Esophagus squamous epithelium (tissue), 5 donors: ENCODE measurements around the gene LEFTY1. TPM values are rescaled to one million over a fixed set of nuclear protein-coding genes. Genes with fewer than 3 reads are reported as not detected.

ENCODE experiments used
- DNase-seq: peaks from one replicate; lab custom pipeline; 2025; lab: John Stamatoyannopoulos, UW
- H3K27ac ChIP-seq, 4 donors: fragments of 200-600 bp; sonication (generic); one replicate each; pipeline ENCODE4 v1.5.1; 2016 to 2019; ENCODE audit warnings: mild to moderate bottlenecking in 1 of 4
- H3K27me3 ChIP-seq, 4 donors: fragments of 200-600 bp; sonication (generic); 1 replicate in 3 of 4; 2 replicates in 1 of 4; pipeline versions ENCODE4 v1.5.1 to v1.6.0; 2017 to 2021; ENCODE audit warnings: antibody characterized with exemption in 1 of 4
- H3K36me3 ChIP-seq, 3 donors: fragments of 200-600 bp; sonication (generic); one replicate each; pipeline ENCODE4 v1.5.1; 2016 to 2019
- H3K4me1 ChIP-seq, 3 donors: fragments of 200-600 bp; sonication (generic); one replicate each; pipeline ENCODE4 v1.5.1; 2017 to 2019
- H3K4me3 ChIP-seq, 4 donors: fragments of 200-600 bp; sonication (generic); 1 replicate in 3 of 4; 2 replicates in 1 of 4; pipeline ENCODE4 v1.5.1; 2016 to 2019; ENCODE audit warnings: mild to moderate bottlenecking in 2 of 4, moderate library complexity in 1 of 4
- H3K9me3 ChIP-seq, 3 donors: fragments of 200-600 bp; sonication (generic); one replicate each; pipeline ENCODE4 v1.5.1; 2016 to 2019
- CTCF ChIP-seq, 6 experiments: fragments of 450-650 bp in 4 of 6; fragments of 200-600 bp in 2 of 6; sonication (generic) in 2 of 6; IDR thresholded peaks; one replicate each; pipeline ENCODE4 v1.5.1; 2016 to 2019; ENCODE audit warnings: antibody characterized with exemption in 6 of 6, mild to moderate bottlenecking in 4 of 6, moderate library complexity in 4 of 6
- POLR2A ChIP-seq, 4 donors: fragments of 450-650 bp; IDR thresholded peaks; one replicate each; pipeline ENCODE4 v1.6.1; 2017; ENCODE audit warnings: antibody characterized with exemption in 4 of 4, mild to moderate bottlenecking in 4 of 4, moderate library complexity in 3 of 4
- WGBS, 2 donors: methylation state at CpG; one replicate each; pipeline ENCODE4 v1.1.5; 2018; 5-methylcytosine and 5-hydroxymethylcytosine counted together
- intact Hi-C: fragments of 100-400 bp; cut with DNase I; formaldehyde crosslinking; loops from one replicate; pipeline ENCODE4 v1.15.0; 2022
- total RNA-seq, 4 donors: library from RNA; depleted of rRNA; stranded (reverse); fragments of >200 nt; gene quantifications; one replicate each; pipeline ENCODE4 v1.1.0, GENCODE V29; 2016
- donor health status: DM: yes; HTN: yes; CAD: no.

Gene LEFTY1
- total RNA-seq, 4 donors from 2014 or later, result not detected

DNA sequence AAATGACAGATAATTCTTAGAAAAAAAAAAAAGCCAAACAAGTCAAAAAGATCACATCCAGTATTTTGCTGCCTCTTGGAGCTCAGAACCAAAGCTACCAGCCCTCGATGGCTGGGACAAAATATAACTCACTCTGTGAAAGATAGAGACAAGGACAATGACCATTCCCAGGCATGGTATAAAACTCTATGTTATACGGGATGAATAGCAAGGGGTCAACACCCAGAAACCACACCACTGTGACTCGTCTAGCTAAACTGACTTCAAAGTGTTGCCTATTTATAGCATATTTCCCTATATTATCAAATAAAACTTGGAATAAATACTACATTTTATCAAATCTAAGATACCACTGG is 16.9 kb downstream of the LEFTY1 start:
- H3K27me3 ChIP-seq, result no peaks in the 10 kb centered on the region
- H3K9me3 ChIP-seq, result no peaks in the 10 kb centered on the region
- no peak overlapping the region for H3K27ac ChIP-seq
- TF ChIP-seq POLR2A (IDR thresholded peaks at IDR 0.05) (no peak), CTCF (IDR thresholded peaks at IDR 0.05) (no peak)
- peaks cover 10 to 92% (median 13%) of the 10 kb centered on the region in 3 donors for H3K36me3 ChIP-seq
- WGBS, 2 donors, result 64 to 75% methylated on average over 3 of the region's 3 CpGs
- intact Hi-C loops, result no loop called here
- peaks cover under 1 to 48% (median 5%) of the 10 kb centered on the region in 3 donors for H3K4me1 ChIP-seq
- H3K4me3 ChIP-seq, result no peak overlapping the region
- no peak for DNase-seq

DNA sequence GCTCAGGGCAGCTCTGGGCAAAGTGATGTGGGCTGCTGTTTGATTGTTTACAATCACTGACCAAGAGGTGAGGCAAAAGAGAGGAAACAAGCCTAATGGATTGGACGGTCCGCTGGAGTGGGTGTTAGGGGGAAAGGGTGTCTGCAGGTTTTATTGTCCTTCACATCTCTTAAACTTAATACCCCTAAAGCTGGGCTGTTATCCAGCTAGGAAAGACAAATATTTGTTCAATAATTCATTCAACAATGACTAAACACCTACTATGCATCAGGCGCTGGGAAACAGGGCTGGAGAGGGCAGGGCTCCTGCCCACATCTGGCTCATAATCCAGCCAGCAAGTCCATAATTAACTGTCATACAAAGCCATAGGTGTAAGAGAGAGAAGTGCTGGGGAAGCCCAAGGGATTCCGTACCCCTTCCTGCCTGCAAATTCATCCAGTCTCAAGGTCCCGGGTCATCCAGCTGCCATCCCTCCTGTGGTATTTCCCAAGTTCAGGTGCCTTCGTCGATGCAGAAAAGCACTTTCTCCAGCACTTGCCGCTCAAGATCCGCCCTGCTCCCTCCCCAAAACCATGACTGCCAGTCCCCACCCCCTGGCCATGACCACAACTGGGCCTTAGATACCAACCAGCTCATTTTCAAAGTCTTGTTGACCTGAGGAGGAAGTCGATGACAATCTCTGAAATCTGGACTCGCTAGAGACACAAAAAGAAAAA is 17.4 kb downstream of the LEFTY1 start:
- Histone ChIP-seq H3K27me3 (no peaks in the 10 kb centered on the region), H3K9me3 (no peaks in the 10 kb centered on the region), H3K4me3 (no peak overlapping the region), H3K36me3 (peaks cover 10 to 92% (median 18%) of the 10 kb centered on the region in 3 donors), H3K27ac (no peak overlapping the region), H3K4me1 (peaks cover 0 to 45% (median 5%) of the 10 kb centered on the region in 3 donors)
- intact Hi-C loops, result no loop called here
- 70 to 75% methylated on average over 10 to 11 of the region's 11 CpGs for WGBS, 2 donors
- no peak for DNase-seq
- TF ChIP-seq CTCF (IDR thresholded peaks at IDR 0.05) (no peak), POLR2A (IDR thresholded peaks at IDR 0.05) (no peak)

DNA sequence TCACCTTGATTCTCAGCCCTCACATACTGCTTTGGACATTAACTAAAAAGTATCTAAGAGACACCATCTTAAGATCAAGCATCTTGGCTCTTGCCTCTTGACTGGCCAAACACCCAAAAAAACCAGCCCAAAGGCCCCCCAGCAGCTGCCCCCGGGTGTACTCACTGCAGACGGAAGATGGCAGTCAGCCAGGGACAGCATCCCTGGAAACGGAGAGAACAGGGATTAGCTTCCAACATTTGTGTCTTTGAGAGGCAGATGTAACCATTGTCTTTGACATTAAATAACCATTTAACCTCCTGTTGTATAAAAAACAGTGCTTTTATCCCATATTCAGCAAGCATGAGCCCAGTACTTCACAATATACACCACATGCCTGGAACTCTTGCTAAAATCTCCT is 18.0 kb downstream of the LEFTY1 start:
- Histone ChIP-seq H3K4me3 (no peak overlapping the region), H3K36me3 (peaks cover 11 to 93% (median 20%) of the 10 kb centered on the region in 3 donors), H3K27ac (no peak overlapping the region), H3K27me3 (no peaks in the 10 kb centered on the region), H3K9me3 (no peaks in the 10 kb centered on the region), H3K4me1 (peaks cover 0 to 45% (median 8%) of the 10 kb centered on the region in 3 donors)
- TF ChIP-seq CTCF (IDR thresholded peaks at IDR 0.05) (no peak), POLR2A (IDR thresholded peaks at IDR 0.05) (no peak)
- no peak for DNase-seq
- WGBS, 2 donors, result 55 to 64% methylated on average over 3 of the region's 3 CpGs
- intact Hi-C loops, result no loop called here

GRCh38 chr1:225868631-225869330 is 20.2 kb downstream of the LEFTY1 start:
- 87 to 97% methylated on average over 7 of the region's 8 CpGs for WGBS, 2 donors
- Histone ChIP-seq H3K36me3 (peaks cover 24 to 93% (median 25%) of the 10 kb centered on the region in 3 donors), H3K4me3 (no peak overlapping the region), H3K4me1 (peaks cover 0 to 35% (median 3%) of the 10 kb centered on the region in 3 donors), H3K27ac (no peak overlapping the region), H3K27me3 (no peaks in the 10 kb centered on the region), H3K9me3 (no peaks in the 10 kb centered on the region)
- TF ChIP-seq POLR2A (IDR thresholded peaks at IDR 0.05) (no peak), CTCF (IDR thresholded peaks at IDR 0.05) (no peak)
- no peak for DNase-seq
- intact Hi-C loops, result no loop called here

DNA sequence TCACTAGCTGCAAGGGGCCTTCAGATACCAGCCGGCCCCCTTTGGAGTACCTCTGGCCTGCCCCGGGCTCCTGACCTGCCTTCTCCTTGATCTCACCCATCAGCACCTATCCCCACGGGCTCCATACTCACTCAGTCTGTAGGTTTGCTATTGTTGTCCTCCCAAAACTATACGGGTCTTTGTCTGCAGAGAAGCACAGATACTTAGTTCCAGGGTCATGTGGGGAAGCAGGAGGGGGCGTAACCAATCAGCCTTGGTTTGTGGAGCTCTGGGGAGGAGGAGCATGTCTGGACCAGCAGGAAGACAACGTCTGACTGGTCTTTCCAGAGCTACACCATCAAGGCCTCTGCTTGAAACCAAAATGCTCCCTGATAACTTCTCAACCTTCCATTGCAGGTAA is 22.0 kb downstream of the LEFTY1 start:
- Histone ChIP-seq H3K27me3 (no peaks in the 10 kb centered on the region), H3K36me3 (peaks cover 33 to 99% (median 34%) of the 10 kb centered on the region in 3 donors), H3K9me3 (no peaks in the 10 kb centered on the region), H3K4me3 (no peak overlapping the region), H3K4me1 (peaks cover 0 to 27% (median 3%) of the 10 kb centered on the region in 3 donors), H3K27ac (no peak overlapping the region)
- no peak for TF ChIP-seq CTCF (IDR thresholded peaks at IDR 0.05)
- TF ChIP-seq POLR2A (IDR thresholded peaks at IDR 0.05), result no peak
- 60 to 81% methylated on average over 6 of the region's 6 CpGs for WGBS, 2 donors
- intact Hi-C loops, result no loop called here
- DNase-seq, result no peak
